Measurements from ENCODE around the gene KRTAP9-1.
"Not testable (repeated sequence)": the region's sequence is repeated elsewhere in the genome, so short reads cannot be mapped to it uniquely, and the experiment has no call there.

The KRTAP9-1 gene

DNA sequence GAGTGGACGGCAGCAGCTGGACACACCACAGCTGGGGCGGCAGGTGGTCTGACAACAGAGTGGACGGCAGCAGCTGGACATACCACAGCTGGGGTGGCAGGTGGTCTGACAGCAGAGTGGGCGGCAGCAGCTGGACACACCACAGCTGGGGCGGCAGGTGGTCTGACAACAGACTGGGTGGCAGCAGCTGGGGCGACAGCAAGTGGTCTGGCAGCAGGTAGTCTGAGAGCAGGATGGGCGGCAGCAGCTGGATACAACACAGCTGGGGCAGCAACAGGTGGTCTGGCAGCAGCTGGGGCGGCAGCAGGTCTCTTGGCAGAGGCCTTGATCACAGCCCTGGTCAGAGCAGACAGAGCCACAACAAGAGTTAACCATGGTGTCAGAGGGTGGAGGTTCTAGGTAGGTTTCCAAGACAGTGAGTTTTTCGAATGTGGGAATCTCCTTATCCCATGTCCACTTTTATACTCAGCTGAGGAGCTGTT, 5.2 kb upstream of the KRTAP9-1 start, which contains the start of gene KRTAP4-1:
Gene KRTAP4-1 (minus strand): TSS at position 432 of the 482 bp plus-strand sequence. CDS start 57 bp downstream, at position 375.
- no peak for FAIRE-seq

DNA sequence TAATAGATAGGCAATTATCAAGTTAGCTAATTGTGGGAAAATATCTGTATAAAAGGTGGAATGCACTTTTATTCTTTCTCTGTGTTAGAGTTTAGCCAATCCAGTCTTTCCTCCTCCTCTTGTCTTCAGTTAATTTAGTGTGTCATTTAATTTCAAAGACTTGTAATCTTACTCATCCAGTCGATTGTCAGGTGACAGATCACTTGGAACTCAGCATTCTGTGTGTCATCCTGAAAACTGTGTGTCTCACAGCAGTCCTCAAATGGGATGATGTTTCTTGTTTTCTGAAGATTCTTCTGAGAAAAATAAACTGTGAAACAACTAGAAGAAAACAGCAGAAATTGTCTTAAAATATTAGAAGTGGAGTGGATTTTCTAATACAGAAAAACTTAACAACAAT, 4.7 kb upstream of the KRTAP9-1 start:
- FAIRE-seq = no peak

GRCh38 chr17:41186872-41187271, 2.8 kb upstream of the KRTAP9-1 start:
- FAIRE-seq = no peak

DNA sequence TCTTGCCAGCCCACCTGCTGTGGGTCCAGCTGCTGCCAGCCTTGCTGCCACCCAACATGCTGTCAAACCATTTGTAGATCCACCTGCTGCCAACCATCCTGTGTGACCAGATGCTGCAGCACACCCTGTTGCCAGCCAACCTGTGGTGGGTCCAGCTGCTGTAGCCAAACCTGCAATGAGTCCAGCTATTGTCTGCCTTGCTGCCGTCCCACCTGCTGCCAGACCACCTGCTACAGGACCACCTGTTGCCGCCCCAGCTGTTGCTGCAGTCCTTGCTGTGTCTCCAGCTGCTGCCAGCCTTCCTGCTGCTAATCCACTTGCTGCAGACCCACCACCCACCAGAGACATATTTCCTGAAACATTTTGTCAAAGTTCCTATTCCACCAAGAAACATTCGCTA, 641 bp downstream of the KRTAP9-1 start:
- no peak for FAIRE-seq

DNA sequence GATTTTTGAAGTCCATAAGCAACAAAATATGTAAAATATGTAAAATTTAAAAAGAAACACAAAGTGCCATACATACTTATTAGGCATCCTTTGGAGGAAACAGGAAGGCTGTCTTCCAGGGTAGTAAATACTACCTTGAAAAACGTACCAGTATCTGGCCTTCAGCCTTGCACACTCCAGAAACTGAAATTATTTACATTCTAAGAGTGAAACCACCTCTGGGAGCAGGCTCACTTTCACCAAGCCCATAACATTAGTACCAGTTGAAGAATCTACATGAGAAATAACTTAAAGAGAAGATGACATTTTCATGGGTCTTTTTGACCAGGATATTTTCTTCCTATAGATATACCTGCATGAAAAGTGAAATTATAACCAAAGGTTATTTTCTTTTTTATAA, 6.4 kb downstream of the KRTAP9-1 start:
- no peak for FAIRE-seq

DNA sequence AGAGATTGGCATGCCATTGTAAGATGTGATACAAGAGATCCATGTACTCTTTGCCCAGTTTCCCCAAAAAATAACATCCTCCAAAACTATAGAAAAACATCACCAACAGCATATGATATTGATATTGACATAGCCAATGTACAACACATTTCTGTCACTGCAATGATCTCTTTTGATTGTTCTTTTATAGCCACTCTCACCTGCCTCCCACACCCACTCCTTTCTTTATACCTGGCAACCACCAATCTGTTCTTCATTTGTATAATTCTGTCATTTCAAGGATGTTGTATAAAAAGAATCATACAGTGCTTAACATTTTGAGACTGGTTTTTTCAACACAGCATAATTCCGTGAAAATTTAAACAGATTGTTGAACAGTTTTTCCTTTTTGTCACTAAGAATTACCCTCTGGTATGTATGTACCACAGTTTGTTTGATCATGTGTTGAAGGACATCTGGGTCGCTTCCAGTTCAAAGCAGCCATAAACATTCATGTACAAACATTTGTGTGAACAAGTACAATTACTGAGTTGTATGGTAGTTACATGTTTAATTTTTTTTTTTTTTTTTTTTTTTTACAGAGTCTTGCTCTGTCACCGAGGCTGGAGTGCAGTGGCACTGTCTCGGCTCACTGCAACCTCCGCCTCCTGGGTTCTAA, 9.9 kb downstream of the KRTAP9-1 start:
- FAIRE-seq = no peak

- no peak for FAIRE-seq
Measured at GRCh38 chr17:41211845-41212466, 22.3 kb downstream of the KRTAP9-1 start.

- FAIRE-seq = no peak
Measured at GRCh38 chr17:41212524-41213169, 23.0 kb downstream of the KRTAP9-1 start.

DNA sequence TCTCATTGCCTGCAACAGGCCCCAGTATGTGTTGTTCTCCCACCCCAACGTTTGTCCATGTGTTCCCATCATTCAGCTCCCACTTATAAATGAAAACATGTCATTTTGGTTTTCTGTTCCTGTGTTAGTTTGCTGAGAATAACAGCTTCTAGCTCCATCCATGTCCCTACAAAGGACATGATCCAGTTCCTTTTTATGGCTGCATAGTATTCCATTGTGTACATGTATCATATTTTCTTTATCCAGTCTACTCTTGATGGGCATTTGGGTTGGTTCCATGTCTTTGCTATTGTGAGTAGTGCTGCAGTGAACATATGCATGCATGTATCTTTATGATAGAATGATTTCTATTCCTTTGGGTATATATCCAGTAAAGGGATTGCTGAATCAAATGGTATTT, 26.0 kb downstream of the KRTAP9-1 start:
- no peak for FAIRE-seq

DNA sequence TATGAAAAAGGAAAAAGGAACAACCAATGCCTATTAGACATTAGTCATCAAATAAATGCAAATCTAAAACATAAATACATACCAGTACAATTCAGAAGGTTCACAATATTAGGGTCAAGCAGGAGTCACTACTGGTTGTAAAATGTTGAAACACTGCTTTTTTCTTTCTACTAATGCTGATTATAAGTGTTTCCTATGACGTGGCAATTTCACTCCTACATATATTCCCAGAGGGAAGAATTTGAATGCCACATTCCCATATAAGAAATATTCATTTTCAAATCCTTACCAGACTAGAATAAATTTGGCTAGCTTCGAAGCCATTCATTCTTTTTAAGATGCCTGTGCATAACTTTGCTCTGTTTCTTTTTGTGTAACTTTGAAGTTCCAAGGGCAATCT, 34.1 kb downstream of the KRTAP9-1 start:
- no peak for FAIRE-seq

GRCh38 chr17:41226051-41226450, 36.4 kb downstream of the KRTAP9-1 start:
- no peak for FAIRE-seq

DNA sequence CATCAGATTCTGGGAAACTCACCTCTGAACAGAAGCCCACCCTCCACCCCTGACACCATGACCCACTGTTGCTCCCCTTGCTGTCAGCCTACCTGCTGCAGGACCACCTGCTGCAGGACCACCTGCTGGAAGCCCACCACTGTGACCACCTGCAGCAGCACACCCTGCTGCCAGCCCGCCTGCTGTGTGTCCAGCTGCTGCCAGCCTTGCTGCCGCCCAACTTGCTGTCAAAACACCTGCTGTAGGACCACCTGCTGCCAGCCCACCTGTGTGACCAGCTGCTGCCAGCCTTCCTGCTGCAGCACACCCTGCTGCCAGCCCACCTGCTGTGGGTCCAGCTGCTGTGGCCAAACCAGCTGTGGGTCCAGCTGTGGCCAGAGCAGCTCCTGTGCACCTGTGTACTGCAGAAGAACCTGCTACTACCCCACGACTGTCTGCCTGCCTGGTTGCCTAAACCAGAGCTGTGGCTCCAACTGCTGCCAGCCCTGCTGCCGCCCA, 37.0 kb downstream of the KRTAP9-1 start, which contains the start of gene KRTAP9-2:
Gene KRTAP9-2 (plus strand): TSS at position 51 of the 498 bp plus-strand sequence. CDS start 7 bp downstream, at position 58.
- not testable (repeated sequence) for FAIRE-seq

DNA sequence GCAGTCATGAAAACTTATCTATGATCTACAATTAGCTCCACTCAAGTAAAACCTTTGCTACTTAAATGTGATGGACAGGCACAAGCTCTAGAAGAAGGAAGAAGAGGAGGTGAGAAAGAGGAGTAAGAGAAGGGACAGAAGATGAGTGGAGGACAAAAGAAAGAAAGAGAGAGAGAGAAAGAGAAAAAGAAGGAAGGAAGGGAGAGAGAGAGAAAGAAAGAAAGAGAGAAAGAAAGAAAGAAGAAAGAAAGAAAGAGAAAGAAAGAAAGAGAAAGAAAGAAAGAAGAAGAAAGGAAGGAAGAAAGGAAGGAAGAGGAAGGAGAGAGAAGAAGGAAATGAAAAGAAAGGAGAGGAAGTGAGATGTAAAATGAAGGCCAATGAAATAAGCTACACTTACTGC, 40.4 kb downstream of the KRTAP9-1 start:
- no peak for FAIRE-seq

GRCh38 chr17:41231731-41232130, 42.0 kb downstream of the KRTAP9-1 start:
- FAIRE-seq = no peak

DNA sequence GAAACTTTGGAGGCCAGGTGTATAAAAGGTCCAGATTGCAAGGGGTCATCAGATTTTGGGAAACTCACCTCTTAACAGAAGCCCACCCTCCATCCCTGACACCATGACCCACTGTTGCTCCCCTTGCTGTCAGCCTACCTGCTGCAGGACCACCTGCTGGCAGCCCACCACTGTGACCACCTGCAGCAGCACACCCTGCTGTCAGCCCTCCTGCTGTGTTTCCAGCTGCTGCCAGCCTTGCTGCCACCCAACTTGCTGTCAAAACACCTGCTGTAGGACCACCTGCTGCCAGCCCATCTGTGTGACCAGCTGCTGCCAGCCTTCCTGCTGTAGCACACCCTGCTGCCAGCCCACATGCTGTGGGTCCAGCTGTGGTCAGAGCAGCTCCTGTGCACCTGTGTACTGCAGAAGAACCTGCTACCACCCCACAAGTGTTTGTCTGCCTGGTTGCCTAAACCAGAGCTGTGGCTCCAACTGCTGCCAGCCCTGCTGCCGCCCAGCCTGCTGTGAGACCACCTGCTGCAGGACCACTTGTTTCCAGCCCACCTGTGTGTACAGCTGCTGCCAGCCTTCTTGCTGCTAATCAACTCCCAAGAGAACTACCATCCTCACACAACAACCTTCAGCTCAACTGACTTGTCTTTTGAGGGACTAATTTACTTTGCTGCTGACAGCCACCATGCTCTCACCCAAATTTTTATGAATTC, 42.9 kb downstream of the KRTAP9-1 start, which contains the start of gene KRTAP9-3:
Gene KRTAP9-3 (plus strand): TSS at position 51 of the 707 bp plus-strand sequence. CDS start 53 bp downstream, at position 104.
- not testable (repeated sequence) for FAIRE-seq

GRCh38 chr17:41237116-41237515, 47.4 kb downstream of the KRTAP9-1 start:
- not testable (repeated sequence) for FAIRE-seq

DNA sequence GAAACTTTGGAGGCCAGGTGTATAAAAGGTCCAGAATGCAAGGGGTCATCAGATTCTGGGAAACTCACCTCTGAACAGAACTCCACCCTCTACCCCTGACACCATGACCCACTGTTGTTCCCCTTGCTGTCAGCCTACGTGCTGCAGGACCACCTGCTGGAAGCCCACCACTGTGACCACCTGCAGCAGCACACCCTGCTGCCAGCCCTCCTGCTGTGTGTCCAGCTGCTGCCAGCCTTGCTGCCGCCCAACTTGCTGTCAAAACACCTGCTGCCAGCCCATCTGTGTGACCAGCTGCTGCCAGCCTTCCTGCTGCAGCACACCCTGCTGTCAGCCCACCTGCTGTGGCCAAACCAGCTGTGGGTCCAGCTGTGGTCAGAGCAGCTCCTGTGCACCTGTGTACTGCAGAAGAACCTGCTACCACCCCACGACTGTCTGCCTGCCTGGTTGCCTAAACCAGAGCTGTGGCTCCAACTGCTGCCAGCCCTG, 48.3 kb downstream of the KRTAP9-1 start, which contains the start of gene KRTAP9-8:
Gene KRTAP9-8 (plus strand): TSS at position 51 of the 489 bp plus-strand sequence. CDS start 53 bp downstream, at position 104.
- FAIRE-seq = not testable (repeated sequence)

Measured in TTC549 (cell line).